RPMI7951 (cell line): Measurements from ENCODE around the gene FOXE1. TPM values are rescaled to one million over a fixed set of nuclear protein-coding genes. Genes with fewer than 3 reads are reported as not detected.

Experiments
- DNase-seq: peaks from one replicate; pipeline ENCODE4 v3.0.0-alpha.2; 2012; ENCODE audit warnings: low read depth
- total RNA-seq: library from RNA; depleted of rRNA; stranded (reverse); fragments of >200 nt; shearing (Covaris generic); gene quantifications from 2 replicates; pipeline ENCODE4 v1.2.3, GENCODE V29; 2014

Gene FOXE1
- total RNA-seq, 1 experiment from 2014 or later: not detected

- DNase-seq: no peak
Observed at GRCh38 chr9:97866300-97866699, 13.3 kb downstream of the FOXE1 start.

DNA sequence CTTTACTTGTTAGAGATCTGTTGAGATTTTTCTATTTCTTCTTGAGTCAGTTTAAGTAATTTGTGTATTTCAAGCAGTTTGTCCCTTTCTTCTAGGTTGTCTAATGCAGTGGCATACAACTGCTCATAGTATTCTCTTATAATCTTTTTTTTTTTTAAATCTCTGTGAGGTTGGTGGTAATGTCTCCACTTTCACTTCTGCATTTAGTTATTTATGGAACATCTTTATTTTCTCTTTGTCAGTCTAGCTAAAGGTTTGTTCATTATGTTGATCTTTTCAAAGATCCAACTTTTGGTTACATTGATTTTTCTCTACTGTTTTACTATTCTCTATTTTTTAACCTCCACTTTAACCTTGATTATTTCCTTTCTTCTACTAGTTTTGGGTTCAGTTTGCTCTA lies 13.8 kb downstream of the FOXE1 start:
- DNase-seq: no peak

DNA sequence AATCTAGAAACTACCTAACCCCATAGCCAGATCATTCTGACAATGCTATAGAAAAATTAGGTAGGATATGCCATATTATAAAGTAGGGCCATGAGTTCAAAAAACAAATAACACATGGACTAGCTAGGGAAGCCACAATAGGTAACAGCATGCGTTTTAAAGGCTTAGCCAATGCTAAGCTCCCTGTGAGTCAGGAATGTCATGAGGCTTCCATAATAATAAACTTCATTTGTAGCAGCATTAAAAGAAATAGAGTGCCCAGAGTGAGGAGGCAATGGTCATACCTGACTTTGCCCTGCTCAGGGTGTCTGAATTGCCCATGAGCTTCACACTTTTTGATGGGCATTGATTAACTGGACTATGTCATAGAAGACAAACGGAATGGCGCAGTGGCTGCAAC lies 15.8 kb downstream of the FOXE1 start:
- no peak for DNase-seq

GRCh38 chr9:97873425-97873824 lies 20.4 kb downstream of the FOXE1 start:
- no peak for DNase-seq

GRCh38 chr9:97873882-97874281 lies 20.9 kb downstream of the FOXE1 start:
- DNase-seq: peak; percentile 64

DNA sequence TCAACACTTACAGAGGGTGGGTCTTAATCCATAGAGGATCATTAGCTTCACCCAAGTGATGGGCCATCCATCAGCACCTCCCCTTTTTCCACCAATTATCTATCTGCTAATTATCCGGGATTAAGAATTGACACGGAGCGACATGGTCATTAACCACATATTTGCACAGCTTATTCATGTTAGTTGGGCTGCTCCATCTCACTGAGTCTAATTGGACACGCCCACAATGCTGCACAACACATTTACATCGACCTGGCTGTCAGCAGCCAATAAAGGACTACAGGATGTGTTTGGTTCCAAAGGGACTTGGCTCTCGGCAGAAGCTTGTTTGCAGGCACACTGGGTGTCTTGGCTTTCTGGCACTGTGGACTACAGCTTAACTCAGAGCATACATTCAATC lies 21.6 kb downstream of the FOXE1 start:
- DNase-seq: no peak

- DNase-seq: no peak
Observed at GRCh38 chr9:97875111-97875510, 22.1 kb downstream of the FOXE1 start.

DNA sequence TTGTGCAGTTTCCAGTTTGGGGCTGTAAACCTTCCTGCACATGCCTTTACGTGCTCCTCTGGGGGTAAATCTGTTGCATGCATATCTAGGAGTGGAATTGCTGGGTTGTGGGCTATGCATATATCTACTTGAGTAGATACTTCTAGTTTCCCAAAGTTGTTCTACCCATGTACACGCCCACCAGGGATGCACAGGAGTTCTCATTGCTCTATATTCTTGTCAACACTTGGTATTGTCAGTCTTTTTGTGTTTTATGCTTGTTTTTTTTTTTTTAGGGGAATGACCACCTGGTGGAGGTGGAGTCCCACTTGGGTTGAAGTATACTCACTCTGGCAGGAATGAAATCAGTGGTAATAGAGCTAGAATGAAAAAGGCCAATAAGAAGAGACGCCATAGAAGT lies 23.0 kb downstream of the FOXE1 start:
- DNase-seq: no peak

DNA sequence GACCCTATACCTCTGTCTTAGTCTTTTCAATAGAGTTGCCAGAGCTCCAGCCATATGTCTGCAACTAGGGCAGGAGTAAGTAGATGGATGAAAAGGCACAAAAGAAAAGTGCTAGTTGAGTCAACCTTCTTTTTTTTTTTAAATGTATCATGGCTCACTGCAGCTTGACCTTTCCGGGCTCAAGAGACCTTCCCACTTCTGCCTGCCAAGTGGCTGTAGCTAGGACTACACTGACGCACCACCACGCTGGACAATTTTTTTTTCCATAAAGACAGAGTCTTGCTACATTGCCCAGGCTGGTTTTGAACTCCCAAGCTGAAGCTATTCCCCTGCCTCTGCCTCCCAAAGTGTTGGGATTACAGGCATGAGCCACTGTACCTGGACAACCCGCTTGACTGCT lies 27.3 kb downstream of the FOXE1 start:
- peak; percentile 67 for DNase-seq

DNA sequence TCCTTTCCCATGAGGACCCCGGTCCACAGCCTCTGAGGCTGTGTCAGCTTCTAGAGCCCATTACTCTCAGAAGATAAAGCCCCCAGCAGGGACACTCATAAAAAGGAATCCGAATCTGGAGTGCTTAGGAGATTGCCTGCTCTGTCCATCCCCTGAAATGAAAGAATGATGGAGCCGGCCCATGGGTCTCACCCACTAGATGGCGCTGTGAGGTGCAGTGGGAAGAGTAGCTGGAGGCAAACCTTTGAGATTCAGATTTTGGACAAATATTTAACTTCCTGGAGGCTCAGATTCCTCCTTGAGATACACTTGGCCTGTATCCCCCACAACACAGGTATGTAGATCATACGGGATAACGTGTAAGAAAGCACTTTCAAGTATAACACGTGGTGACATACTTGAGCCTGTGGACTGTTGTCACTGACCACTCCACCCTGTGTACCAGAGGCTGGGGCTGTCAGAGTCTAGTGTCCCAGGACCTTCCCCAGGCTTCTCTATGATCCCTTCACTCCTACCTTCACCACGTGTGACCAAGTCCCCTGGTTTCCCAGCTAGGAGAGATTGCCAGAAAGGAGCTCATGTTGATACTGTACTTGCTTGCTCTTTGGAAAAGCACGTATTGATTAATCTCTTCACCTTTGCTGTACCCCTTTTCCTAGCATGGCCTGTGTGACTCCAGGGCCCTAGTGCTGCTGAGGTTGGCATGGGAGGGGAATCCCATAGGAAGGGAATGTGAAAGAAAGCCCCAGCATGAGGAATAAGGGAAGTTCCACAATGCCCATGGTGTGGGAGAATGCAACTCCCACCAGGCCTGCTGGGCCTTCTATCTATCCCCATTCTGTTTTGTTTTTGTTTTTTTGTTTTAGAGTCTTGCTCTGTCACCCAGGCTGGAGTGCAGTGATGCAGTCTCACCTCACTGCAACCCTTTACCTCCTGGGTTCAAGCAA lies 37.2 kb downstream of the FOXE1 start:
- peak; percentile 29 for DNase-seq

- DNase-seq: no peak
Observed at GRCh38 chr9:97891736-97892135, 38.7 kb downstream of the FOXE1 start.

DNA sequence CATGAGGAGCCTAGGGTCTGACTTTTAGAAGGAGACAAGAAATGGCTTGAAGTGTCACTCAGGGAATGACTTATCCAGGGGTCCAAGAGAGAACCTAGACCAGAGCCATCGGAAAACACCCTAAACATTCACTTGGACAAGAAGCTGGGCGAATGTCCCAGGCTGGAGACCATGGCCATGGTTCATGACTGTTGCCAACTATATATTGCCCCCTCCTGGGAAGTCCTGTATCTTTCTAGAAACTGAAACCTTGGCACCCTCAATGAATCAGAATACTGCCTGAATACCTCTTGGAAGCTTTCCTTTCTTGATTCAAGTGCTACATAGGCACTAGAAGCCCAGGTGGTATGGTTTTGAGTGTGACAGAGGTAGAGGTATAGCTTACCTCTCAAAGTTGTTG lies 39.4 kb downstream of the FOXE1 start:
- no peak for DNase-seq

DNA sequence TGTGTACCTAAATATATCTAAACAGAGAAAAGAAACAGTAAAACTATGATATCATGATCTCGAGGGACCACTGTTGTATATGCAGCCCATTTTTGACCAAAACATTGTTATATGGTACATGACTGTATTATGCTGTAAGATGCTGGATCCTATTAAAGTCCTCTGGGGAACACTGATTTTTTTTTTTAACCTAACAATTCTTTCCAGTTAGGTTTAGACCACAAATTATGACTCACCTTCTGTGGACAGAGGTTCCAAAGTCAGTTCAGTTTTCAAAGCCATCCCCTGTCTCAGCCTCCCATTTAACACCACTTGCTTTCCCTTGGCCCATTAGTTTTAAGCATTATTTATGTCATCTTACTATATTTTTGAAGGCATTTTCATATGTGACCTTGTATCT lies 42.2 kb downstream of the FOXE1 start:
- DNase-seq: peak; percentile 40

DNA sequence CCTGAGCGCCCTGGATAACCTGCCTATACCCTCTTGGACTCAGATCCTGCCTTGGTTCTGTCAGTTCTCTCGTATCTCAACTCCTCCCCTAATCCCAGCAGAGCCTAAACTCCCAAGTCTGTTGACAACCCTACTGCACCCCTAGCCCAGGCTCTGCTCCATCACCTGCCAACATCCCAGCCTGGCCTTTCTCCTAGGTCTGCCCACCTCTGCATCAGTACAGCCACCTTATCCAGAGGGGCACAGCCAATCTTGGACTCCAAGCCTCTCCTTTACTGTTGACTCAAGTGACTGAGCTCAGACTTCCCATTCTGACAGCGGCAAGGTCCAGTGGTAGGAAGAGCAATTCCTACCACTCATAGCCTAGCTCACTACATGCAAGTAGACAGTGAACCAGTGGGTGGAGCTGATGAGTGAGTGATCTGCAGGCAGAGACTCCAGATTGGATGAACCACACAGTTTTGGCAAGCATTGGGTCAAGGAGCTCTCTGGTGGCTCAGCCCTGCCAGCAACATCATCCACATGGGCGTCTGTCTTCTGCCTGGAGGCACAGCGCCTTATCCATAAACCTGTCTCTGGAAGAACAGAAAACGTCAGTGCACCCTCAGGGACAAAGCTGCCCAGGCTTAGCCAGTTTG lies 42.8 kb downstream of the FOXE1 start:
- DNase-seq: peak; percentile 47

DNA sequence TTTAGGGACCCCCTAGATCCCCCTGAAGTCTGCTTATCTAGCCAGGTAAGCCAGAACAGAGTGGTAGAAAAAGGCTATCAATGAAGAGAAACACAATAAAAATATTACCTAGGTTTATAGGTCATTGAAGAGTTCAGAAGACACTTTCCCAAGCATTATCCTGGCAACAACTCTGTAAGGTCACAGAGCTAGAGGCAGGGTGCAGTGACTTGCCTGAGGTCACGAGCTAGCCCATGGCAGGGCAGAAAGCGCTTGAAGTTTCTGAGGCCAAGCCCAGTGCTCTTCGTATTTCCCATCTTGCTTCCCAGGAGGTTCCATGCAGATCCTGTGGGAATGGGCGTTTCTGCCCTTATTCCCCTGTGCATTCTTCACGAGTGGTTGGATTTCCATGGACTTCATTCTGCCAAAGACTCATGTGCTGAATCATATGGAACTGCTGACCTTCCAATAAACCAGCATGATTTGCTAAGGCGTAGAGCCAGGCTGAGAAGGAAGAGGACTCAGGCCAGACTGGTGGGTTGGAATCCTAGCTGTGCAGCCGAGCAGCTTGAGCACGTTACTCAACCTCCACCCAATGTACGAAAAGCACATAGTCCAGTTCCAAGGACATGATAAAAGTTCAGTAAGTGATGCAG lies 47.2 kb downstream of the FOXE1 start:
- DNase-seq: no peak

GRCh38 chr9:97900738-97901565 lies 47.9 kb downstream of the FOXE1 start:
- DNase-seq: peak; percentile 52

- no peak for DNase-seq
Observed at GRCh38 chr9:97903177-97903576, 50.2 kb downstream of the FOXE1 start.

DNA sequence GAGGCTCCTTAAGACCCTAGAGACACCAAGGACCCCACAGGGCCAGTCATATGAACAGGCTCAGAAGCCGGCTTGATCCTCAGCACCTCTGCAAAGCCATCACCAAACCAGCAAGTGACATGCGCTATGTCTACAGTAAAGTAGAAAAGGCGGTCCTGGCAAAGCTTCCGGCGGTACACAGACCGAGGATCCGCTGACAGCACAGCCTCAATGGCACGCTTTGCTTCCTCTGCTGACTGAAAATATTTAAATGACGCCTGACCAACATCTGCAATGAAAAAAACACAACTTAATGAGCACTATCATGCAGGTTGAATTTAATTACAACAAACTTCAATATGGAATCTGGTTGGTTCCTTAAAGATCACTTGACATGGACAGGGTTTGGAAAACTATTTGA lies 51.7 kb downstream of the FOXE1 start:
- no peak for DNase-seq

DNA sequence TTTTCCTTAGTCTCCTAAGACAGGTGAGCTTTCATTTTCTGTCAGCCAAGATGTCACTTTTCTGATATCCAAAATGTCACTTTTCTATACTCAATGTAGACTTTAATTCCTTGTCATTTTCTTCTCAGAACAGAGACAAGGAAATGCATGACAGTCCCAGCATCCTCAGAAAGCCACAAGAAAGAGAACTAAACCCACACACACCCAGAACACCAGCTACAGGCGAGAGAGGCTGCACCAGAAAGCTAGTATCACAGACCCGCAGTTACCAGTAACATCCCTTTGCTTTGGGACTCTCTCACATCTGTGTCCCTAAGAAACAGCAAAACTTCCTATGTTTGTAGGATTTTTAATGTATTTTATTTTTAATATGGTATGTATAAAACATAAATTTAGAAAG lies 52.2 kb downstream of the FOXE1 start:
- no peak for DNase-seq
